NCI-H446 (cell line): ENCODE measurements around the gene ZNF839.
"Not testable (repeated sequence)": the region's sequence is repeated elsewhere in the genome, so short reads cannot be mapped to it uniquely, and the experiment has no call there.

Experiments
- DNase-seq, 2 experiments: peaks; one replicate each; lab custom pipeline; 2025; lab: John Stamatoyannopoulos, UW

Gene ZNF839

DNA sequence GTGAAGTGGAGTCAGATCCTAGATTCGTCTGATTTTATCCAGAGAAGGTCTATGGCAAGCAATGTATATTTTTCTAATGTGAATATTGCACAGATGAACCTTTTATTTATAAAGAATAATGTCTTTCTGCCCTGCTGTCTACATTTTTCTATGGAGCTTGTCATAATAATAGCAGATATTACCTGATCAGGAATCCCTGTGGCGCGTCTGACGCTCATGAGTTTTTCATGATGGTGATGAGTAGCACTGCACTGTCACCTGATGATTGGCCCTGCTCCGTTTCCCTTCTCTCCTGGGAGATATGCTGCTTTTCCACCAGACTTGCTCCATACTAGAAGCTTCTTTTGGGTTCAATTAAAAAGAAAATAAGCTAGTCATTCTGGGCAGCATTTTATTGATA lies 22.7 kb downstream of the ZNF839 start:
- DNase-seq = no peak

DNA sequence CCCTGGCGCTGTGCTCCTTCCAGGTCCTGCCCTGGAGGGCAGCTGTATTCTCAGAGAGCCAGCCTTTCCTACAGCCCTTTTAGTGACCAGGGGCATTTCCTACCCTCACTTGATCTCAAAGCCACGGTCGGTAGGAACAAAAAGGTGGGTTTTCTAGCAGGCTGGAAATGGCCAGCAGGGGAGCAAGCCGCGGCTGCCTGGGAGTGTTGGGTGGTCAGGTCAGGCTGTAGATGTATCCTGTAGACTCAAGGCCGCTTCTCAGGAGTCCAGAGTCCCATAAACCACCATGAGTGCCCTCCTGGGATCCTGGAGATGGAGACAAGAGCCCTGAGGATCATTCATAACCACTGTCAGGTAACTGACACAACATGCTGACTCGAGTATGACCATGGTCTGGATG lies 24.5 kb downstream of the ZNF839 start:
- DNase-seq = no peak

DNA sequence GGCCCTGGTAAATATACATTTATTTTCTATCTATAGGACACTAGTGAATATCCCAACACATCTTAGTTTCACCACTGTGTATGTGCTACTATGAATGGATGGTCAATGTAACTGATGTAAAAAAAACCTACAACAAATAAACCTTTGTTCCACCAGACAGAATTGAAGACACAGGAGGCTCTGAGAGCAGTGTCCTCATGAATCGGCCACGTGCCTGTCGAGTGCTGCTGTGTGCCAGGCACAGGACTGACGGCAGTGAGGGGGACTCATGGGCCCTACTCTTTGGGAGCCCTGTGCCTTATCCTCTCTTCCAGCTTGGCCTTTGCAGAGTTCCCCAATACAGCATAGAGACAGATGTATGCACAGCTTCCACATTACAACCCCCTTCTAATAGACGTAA lies 24.9 kb downstream of the ZNF839 start:
- no peak for DNase-seq

DNA sequence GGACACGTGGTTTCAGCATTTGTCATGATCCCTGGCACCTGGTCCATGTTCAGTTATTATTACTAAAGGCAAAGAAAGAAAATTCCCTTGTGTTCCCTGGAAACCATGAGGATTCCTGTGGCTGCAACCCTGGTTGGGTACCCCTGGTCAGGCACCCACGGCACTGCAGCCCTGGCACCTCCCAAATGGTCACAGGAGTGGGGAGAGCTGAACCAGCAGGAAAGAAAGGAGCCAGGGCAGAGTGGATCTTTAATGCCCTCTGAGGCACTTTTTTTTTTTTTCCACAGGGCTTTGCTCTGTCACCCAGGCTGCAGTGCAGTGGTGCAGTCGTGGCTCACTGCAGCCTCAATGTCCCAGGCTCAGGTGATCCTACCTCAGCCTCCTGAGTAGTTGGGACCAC lies 25.7 kb downstream of the ZNF839 start:
- no peak for DNase-seq

GRCh38 chr14:102346645-102347044 lies 27.1 kb downstream of the ZNF839 start:
- DNase-seq = no peak

DNA sequence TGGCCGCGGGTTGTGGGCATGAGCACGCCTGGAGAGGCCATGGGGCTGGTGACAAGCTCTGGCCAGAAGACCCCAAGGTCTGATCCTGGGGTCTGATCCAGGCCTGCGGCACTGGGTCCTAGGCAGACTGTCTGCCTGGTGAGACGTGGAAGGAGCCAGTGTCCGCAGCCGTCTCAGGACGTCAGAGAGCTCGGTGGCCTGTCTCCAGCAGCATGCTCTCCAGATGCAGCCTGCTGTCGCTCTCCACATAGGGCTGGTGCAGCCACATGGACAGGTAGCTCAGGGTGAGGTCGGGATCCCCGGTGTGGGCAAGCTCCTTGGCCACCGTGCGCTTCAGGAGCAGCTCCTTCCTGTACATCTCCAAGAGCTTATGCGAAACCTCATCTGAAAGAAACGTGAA lies 28.8 kb downstream of the ZNF839 start:
- DNase-seq = no peak

DNA sequence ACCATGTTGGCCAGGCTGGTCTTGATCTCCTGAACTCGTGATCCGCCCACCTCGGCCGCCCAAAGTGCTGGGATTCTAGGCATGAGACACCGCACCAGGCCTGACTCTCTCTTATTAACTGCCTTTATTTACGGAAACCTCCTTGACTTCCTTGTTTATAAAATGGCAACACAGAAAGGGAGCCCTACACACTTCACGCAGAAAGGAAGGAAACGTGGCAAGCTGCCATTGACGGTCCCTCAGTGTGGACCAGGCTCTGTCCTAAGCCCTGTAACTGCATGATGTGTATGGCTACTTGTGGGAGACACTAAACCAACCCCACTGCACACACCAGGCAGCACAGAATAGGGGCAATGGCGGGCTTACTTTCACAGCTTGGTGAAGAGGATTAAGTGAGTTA lies 31.5 kb downstream of the ZNF839 start:
- no peak for DNase-seq

GRCh38 chr14:102351593-102351992 lies 32.0 kb downstream of the ZNF839 start:
- DNase-seq = not testable (repeated sequence)

DNA sequence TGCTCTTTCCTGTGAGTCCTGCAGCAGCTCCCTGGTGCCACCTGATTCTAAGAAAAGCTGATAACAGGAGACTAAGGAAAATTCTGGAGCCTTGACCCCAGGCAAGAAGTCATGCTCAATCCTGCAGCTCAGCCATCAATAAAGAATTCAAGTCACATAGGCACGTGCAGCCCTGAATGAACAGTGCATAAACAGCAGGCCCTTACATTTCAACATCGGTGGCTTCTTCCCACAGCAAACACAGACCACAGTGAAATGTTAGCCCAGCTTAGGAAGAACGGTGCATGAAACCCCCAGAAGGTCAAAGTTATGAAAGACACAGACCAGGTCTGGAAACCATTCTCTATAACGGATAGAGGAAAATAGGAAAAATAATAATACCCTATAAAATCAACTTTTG lies 32.7 kb downstream of the ZNF839 start:
- DNase-seq = no peak

GRCh38 chr14:102353126-102353619 lies 33.6 kb downstream of the ZNF839 start:
- DNase-seq = no peak

DNA sequence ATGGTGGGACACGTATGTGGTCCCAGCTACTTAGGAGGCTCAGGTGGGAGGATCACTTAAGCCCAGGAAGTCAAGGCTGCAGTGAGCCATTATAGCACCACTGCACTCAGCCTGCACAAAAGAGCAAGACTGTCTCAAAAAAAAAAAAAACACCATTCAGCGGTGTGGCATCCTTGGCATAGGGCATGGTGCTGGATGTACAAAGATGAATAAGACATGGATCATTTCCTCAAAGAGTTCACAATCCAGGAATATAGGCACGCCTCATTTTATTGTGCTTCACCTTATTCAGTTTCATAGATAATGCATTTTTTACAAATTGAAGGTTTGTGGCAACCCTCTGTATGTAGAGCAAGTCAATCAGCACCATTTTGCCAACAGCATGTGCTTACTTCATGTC lies 36.7 kb downstream of the ZNF839 start:
- DNase-seq = no peak

- no peak for DNase-seq
These were observed 39.8 kb downstream of the ZNF839 start for GRCh38 chr14:102359341-102359740.

GRCh38 chr14:102360388-102360787 lies 40.8 kb downstream of the ZNF839 start:
- DNase-seq = no peak

- DNase-seq = no peak
These were observed 42.5 kb downstream of the ZNF839 start for GRCh38 chr14:102362084-102362483.

GRCh38 chr14:102362545-102363181 lies 43.1 kb downstream of the ZNF839 start, which contains the start of the genes CINP and TECPR2:
CINP (minus strand) TSS chr14:102362890; CDS start chr14:102362851, 39 bp downstream.
TECPR2 (plus strand) TSS chr14:102362941; CDS start chr14:102376722, 13,781 bp downstream.
- DNase-seq = peak; percentile 93 to 98

- DNase-seq = no peak
These were observed 43.8 kb downstream of the ZNF839 start for GRCh38 chr14:102363182-102363943.

- no peak for DNase-seq
These were observed 50.8 kb downstream of the ZNF839 start for GRCh38 chr14:102370305-102370809.

GRCh38 chr14:102371361-102371760 lies 51.8 kb downstream of the ZNF839 start:
- DNase-seq = no peak

- DNase-seq = no peak
These were observed 53.6 kb downstream of the ZNF839 start for GRCh38 chr14:102373110-102373509.

- DNase-seq = no peak
These were observed 54.7 kb downstream of the ZNF839 start for GRCh38 chr14:102374264-102374663.

DNA sequence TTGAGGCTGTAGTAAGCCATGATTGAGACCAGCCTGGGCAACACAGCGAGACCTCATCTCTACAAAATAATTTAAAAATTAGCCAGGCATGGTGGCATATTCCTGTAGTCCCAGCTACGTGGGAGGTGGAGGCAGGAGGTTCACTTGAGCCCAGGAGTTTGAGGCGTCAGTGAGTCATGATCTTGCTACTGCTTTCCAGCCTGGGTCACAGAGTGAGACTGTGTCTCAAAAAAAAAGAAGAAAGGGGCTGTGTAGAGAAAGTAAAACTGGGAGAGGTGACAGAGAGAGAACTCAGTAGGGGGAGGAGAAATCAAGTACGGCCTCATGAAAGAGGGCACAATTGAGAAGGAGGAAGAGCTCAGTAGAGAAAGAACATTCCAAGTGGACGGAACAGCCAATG lies 55.6 kb downstream of the ZNF839 start:
- DNase-seq = no peak

DNA sequence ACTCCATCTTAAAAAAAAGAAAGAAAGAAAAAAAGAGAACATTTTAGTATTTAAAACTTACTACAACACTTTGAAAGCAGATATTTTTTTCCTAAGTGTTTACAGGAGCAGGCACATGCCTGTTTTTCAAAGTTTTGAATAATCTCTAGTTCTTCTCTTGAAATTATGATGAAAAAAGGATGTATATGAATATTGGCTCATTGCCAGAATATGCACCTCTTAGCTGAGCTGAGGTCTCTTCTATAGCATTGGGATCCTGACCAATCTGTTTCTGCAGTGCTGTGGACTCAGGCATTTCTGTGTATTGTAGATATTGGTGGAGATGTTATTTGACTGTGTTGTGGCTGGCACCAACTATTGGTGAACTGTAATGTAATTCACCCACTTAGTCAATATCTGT lies 58.1 kb downstream of the ZNF839 start:
- no peak for DNase-seq

- no peak for DNase-seq
These were observed 59.3 kb downstream of the ZNF839 start for GRCh38 chr14:102378830-102379229.
